Activated CD8-positive, alpha-beta memory T cell treated with anti-CD3 and anti-CD28 coated beads, Interleukin-2, amount 50 U/mL, for 4 hours (primary cell): ENCODE results near the gene FAF2.

Experiments used
- DNase-seq: peaks from one replicate; pipeline ENCODE4 v3.0.0-alpha.2; 2020

FAF2 gene

DNA sequence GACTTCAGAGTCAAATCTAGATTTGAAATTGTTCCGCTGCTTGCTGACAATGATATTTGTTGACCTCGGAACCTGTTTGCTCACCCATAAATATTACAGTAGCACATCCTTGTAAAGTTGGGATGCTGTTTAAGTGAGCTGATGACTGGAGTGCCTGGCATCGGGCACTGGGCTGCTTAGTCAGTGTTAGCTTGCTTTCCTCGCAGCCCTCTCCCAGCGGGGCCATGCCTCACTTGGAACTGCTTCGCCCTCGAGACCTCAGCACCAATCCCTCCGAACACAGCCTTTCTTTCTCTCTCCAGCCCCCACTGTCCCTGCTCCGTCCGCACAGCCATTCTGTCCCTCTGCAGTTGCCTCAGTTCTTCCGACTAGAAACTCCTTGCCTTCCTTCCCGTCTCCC lies 65.6 kb downstream of the FAF2 start:
- no peak for DNase-seq

DNA sequence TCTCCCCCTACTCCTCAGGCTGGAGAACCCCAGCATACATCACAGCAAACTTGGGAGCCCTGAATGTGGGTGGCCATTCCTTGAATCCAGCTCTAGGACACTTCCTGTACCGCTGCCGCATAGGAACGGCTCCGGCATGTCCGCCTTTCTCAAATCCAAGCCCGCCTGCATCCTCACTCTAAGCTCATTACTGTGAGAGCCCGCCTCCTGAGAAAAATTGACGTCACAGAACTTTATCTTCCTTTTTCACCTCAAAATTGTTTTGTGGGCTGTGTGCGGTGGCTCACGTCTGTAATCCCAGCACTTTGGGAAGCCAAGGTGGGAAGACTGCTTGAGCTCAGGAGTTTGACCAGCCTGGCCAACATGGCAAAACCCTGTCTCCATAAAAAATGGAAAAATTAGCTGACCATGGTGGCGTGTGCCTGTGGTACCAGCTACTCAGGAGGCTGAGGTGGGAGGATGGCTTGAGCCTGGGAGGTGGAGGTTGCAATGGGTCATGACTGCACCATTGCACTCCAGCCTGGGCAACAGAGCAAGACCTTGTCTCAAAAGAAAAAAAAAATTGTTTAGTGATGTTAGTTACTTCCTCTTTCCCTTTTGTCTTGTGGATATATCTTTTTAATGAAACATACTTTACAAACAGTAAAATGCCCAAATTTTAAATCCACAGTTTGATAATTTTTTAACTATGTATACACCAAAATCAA lies 66.2 kb downstream of the FAF2 start:
- DNase-seq = no peak

DNA sequence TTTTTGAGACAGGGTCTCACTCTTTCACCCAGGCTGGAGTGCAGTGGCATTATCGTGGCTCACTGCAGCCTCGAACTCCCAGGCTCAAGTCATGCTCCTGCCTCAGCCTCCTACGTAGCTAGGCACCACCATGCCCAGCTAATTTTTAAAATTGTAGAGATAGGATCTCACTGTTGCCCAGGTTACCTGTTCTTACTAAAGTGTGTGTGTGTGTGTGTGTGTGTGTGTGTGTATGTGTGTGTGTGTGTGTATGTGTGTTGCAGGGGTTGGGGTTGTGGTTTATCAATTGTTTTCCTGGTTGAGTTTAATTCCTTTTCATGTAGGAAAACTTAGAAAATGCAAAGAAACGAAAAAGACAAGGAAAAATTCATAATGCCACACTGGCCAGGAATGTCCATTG lies 67.2 kb downstream of the FAF2 start:
- no peak for DNase-seq

DNA sequence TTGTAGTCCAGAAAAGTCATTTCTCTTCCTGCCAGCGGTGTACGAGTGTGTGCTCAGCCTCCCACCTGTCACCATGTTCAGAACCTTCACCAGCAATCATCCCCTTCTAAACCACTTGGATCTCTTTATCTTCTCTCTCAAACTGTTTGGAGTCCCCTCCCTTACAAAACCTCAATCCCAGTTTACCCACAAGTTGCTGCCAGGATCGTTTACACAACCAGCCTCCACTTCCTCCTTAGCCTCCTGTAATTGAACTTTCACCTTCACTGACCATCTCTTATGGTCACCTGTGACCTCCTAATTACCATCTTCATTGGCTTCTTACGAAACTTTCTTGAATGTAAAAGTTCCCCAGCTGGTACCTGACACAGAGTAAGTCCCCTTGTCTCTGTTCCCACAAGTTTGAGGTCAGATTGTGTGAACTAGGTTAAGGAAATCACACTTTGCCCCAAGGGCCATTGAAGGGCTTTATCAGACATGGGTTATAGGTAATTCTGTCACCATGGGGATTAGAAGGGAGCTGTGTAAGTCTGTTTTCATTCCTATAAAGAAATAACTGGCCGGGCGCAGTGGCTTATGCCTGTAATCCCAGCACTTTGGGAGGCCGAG lies 69.0 kb downstream of the FAF2 start:
- DNase-seq = no peak

DNA sequence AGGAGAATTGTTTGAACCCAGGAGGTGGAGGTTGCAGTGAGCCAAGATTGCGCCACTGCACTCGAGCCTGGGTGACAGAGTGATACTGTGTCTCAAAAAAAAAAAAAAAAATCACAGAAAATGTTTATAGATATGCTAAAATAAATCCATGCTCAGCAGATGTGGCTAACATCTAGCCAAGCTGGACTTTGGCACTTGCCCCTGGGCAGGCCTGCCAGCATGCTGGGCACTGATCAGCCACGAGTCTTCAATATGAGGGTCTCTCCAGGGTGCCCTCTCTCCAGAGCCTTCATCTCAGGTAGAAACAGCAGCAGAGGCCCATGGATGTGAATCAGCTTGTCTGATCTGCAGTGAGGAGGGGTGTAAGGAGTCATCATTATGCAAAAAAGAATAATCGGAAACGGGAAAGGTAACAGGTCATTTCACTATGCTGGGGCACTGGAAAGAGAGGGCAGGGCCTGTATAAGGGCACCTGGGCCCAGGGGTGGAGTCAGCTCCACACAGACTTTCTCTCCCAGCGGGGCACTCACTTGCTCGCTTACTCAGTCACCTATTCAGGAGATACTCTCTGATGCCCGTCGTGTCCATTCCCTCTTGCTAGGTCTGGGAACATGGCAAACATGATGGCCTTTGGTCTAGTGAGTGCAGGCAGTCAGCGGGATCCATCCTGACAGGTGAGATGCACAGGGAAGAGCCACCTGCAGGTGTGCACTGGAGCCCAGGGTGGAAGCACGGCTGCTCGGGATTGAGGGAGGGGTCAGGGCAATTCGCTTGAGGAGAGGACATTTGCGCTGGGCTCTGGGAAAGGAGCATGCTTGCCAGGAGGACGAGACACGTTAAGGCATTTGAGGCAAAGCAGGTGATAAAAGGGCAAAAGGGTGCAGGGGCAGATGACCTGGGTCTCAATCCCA lies 71.9 kb downstream of the FAF2 start:
- DNase-seq = no peak

DNA sequence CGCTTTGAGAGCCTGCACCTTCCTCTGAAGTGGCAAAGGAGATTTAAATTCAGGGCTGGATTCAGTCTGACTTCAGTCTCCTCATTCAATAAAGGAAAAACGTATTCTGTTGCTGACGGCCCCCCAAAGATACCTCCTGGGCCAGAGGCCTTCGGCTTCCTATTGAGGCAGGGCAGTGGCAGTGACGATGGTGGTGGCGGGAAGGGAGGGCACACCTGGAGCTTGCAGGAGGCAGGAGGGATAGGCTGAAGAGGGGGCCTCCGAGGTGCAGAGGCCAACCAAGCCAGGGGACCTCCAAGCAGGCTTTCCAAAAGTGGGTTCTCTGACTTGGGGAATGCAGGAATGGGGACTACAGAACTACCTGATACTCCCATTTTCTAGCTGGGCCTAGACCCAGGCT lies 73.1 kb downstream of the FAF2 start:
- DNase-seq = no peak

DNA sequence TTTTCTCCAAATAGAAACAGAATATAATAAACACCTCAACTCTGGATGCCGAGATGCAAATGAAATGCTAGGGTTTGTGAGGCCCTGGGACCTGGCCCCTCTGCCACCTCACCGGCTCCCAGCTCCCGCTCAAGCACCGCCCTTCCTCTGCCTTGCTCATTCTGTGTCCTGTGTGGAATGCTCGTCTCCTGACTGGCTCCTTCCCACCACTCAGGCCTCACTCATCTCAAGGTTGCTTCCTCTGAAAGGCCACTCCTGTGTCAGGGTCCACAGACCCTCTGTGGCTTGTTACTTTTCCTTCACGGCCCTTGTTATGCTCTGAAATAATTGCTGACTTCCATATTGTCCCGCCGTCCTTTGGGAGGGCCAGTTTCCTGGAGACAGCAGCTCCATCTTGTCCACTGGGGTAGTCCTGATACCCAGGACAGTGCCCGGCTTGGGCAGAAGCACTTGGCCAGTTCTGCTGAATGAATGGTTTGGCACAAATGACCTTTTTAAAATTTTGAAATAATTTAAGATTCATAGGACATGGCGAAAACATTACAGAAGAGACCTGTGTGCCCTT lies 73.6 kb downstream of the FAF2 start:
- DNase-seq = no peak

DNA sequence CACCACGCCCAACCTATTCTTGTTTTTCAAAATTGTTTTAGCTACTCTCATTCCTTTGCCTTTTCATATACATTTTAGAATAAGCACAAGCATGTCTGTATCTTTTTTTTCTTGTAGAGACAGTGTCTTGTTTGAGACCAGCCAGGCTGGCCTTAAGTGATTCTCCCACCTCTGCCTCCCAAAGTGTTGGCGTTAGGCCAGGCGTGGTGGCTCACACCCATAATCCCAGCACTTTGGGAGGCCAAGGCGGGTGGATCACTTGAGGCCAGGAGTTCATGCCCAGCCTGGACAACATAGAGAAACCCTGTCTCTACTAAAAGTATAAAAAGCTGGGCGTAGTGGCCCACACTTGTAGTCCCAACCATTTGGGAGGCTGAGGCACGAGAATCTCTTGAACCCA lies 76.0 kb downstream of the FAF2 start:
- no peak for DNase-seq

DNA sequence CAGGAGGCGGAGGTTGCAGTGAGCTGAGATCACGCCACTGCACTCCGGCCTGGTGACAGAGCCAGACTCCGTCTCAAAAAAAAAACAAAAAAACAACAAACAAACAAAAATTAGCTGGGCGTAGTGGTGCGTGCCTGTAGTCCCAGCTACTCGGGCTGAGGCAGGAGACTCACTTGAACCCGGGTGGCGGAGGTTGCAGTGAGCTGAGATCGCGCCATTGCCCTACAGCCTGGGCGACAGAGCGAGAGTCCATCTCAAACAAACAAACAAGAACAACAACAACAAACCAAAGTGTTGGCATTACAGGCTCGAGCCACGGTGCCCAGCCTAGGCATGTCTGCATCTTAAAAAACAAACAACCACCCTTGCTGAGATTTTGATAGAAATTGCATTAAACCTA lies 76.8 kb downstream of the FAF2 start:
- DNase-seq = no peak

DNA sequence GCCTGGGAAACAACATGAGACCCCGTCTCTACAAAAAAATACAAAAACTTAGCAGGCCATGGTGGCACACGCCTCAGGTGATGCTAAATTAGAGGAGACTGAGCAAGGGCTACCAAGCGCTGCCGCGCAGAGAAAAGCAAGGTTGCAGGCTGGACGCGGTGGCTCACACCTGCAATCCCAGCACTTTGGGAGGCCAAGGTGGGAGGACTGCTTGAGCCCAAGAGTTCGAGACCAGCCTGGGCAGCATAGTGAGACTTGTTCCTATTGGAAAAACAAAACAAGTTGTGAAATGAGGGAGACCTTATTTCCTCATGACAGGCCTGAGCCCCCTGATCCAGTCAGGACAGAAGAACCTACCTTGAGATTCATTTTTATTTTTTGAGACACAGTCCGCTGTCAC lies 77.5 kb downstream of the FAF2 start:
- no peak for DNase-seq

DNA sequence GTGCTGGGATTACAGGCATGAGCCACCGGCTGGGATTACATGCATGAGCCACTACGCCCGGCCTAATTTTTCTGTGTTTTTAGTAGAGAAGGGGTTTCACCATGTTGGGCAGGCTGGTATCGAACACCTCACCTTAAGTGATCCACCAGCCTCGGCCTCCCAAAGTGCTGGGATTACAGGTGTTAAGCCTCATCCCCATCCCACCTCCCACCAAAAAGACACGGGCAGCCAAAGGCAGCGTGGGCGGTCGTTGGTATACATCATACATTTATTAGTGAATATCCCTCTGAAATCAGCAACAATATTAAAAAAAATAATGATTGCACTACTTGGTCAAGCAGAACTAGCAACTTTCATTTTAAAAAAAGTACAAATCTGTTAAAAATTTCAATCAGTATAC lies 78.3 kb downstream of the FAF2 start:
- DNase-seq = no peak

DNA sequence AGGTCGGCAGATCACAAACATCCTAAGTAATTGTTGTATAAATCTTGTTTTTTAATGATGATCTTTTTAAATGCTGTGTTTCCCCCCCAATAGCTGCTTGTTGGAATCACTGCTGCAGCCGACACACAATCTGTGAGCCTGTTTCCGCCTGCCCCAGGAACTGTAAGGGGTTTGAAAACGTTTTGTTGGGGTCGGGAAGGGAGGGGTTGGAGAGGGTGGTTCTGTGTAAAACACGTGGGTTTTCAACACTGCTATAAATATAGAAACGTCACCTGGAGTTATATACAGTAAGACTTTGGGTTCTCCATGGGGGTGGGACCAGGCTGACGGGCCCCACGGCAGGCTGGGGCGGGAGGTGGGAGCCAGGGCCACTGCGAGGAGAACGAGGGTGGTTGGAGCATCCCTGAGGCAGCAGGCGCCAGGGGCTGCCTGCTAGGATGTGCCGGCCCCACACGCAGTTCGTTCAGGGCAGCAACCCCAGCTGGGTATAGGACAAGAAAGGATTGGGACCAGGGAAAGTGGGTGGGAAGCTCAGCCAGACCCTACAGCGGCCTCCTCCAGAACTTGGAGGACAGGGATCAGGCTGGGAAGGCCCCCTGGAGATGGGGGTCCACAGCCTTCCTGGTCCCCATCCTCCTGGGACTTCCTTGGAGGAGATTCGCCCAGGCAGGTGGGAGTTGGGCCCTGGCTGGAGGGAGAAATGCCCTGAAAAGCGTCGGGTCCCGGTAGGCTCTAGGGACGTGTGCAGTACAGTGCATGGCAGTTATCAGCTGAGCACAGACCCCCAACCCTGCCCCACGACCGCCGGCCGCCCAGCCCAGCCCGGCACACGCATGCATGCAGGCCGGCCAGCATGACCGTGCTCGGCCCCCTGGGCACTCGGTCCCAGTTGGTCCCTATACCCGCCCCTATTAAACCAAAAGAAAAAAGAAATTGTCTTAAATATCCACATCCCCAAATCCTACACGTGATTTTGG lies 79.3 kb downstream of the FAF2 start:
- DNase-seq = no peak

DNA sequence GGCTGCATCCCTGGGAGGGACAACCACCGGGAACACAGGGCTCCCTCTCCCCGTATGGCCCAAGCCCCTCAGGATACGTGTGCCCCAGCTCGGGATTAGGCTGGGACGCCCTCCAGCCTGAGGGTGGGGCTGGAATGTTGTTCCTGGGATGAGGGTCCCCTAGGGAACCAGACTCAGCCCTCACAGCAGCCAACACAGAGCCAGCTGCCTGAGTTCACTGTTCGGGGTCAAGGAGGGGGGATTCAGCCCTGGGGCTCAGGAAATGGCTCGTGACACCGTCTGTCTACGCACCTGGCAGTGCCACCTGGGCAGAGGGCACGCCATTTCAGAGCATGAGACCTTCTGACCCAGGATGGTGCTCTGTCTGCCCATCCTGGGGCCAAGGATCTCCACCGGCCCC lies 80.1 kb downstream of the FAF2 start:
- DNase-seq = no peak

DNA sequence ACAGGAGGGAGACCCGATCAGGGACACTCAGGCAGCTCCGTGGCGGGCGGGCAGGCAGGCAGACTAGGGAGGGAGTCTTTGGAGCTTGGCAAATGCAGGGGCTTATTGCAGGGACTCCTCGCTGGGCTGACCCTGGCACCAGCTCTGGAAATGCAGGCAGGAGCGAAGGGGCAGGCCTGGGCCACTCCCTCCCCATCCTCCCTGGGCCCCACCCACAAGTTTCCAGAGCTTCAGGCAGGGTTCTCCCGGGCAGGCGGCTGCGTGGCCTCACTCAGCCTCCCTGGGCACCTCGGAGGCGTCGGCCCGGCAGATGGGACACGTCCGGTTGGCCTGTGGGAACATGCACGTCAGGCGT lies 80.6 kb downstream of the FAF2 start:
- DNase-seq = no peak

DNA sequence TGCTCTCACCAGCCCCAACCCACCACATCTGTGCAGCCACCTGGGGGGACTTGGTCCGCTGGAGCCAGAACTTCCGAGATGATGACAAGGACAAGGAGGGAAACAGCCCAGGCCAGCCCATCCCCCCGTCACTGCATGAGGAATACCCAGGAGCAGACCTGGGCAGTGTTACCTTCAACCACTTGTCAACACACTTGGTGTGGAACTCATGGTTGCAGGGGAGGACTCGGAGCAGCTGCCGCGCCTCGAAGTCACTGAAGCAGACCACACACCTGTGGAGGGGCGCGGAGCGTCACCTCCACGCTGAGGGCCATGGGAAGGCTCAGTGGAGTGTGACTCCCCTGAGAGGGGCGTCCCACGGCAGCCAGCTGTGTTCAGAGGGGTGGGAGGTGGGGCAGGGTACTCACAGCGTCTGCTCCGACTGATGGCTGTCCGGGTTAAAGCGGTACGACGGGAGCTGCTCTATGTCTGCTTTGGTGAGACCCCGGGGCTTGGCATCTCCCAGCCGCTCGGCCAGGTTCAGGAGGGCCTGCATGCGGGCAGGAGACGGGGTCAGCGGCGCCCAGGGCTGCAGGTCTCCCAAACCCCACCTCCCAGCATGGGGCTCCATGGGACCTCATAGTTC lies 81.0 kb downstream of the FAF2 start:
- no peak for DNase-seq

DNA sequence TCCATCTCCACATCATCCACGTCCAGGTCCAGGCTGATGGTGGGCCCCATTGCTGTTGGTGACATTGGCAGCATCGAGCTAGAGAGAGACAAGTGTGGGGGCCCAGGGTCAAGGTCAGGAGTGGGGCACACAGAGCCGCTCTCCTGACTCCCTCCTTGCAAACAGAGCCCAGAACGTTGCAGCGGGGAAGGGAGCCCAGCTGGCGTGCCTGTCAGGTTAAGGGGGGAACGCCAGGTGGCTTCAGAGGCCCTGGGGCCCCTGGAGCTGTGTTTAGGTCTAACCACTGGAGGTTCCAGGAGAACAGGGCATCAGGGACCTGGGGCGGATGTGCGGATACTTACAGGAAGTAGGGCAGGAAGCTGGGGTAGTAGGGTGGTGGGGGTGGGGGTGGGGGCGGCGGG lies 81.6 kb downstream of the FAF2 start:
- no peak for DNase-seq

DNA sequence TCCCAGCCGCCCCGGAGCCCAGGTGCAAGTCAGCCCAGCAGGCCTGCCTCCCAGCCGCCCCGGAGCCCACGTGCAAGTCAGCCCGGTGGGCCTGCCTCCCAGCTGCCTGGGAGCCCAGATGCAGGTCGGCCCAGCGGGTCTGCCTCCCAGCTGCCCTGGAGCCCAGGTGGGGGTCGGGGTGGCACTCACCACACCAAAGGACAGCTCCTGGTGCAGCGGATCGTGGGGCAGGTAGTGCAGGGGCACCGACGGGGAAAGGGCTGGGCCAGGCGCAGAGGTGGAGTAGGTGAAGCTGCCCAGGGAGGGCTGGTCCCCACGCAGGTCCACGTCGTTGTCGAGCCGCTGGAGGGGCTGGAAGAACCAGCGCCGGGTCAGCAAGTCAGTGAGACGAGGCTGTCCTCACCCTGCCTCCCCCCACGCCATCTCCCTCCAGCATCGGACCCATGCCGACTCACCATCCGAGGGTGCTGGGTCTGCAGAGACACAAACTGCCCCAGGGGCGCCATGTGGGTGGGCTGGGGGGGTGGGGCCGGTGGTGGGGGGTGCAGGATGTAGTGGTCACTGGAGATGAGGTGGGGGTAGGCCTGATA lies 82.3 kb downstream of the FAF2 start:
- DNase-seq = no peak

DNA sequence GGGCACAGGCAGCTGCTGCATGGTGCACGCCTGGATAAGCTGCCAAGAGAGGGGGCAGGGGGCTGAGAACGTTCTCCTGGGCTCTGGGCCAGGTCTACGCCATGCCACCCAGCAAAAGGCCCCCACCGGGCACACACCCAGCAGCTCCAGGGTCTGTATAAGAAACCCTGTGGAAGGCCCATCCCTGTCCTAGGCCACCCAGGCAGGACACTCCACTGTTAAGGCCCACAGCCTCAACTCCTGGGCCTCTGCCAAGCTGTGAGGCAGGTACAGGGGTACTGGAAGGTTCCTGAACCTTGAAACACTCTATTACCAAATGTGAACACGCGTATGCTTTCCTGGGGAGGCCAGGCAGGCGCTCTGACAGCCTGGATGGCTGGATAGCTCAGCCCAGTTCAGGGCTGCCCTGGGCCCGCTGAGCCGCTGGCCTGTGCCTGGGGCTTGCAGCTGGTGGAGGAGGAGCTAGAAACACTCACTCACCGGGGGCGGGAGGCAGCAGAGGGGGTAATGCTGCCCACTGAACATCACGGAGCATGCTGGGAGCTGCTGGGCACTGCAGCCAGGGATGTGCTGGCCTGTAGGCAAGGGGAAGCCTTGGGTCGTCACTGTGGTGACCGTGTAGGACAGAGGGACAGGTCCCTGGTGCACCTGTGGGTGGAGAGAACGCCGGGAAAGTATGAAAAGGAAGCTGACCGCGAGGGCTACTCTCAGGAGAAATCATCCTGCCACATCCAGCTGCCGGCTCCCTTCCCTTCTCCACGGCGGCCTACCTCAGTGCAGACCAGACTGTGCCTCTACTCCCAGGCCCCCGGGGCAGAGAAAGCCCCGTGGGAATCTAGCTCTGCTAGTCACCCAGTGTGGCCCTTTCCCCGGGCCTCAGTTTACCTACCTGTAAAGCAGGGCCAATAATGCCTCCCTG lies 83.1 kb downstream of the FAF2 start:
- no peak for DNase-seq

DNA sequence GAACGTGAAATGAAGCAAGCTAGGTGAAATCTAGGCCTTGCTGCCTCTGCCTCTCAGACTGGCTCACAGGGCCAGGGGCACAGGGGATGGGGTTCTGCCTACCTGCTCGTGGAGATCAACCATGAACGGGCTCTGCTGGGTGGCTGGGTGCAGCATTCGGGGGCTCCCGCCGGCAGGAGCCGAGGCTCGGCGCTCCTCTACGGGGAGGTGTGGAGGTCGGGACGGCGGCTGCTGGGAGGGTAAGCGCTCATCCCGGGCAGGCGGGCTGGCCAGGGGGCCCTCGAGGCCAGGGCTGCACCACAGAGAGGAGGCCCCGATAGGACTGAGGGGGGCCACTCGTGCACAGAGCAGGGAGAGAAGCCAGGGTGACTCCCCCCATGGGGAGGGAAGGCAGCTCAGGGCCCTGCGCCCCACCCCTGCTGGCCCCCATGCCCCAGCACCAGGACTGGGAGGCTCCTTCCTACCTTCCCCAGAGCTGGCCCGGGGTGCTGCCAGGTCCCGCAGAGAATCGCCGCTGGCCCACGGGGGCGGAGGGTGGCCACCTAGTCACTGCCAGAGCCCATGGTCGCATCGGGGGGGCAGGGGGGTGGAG lies 83.8 kb downstream of the FAF2 start:
- no peak for DNase-seq

DNA sequence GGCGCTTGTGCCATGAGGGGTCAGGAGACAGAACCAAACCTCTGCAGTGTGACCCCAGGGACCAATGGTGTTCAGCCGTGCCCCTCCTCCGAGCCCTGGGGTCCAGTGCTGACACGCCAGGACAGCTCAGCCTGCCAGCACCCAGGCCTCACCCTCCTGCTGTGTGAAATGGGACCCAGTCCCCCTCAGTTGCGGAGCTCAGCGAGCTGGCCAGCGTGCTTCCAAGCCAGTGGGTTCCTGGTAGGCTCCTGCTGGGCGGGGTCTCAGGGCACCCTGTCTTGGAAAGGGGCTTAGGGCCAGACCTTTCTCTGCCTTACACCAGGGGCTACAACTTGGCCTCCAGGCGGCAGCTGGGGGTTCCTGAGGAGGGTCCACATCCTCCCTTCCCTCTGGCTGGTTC lies 84.6 kb downstream of the FAF2 start:
- DNase-seq = no peak
